GM20431 (cell line): Measurements from ENCODE around the gene EPS15.
"Not testable (repeated sequence)": the region's sequence is repeated elsewhere in the genome, so short reads cannot be mapped to it uniquely, and the experiment has no call there.

ENCODE experiments used
- in situ Hi-C: fragments of 300-500 bp; cut with MseI, MboI; formaldehyde crosslinking; loops from one replicate; pipeline ENCODE4 v1.15.0; 2020; ENCODE audit warnings: low sequenced_read_pairs; ENCODE audit not compliant: unreplicated experiment

The EPS15 gene

GRCh38 chr1:51519048-51519864 lies at the start of gene EPS15:
EPS15 (minus strand) TSS chr1:51519266; CDS start chr1:51519231, 35 bp downstream.
- in situ Hi-C loops: no loop called here

- in situ Hi-C loops: no loop called here
These were observed 49.3 kb upstream of the EPS15 start for GRCh38 chr1:51568231-51568935.

GRCh38 chr1:51567653-51568052 lies 48.6 kb upstream of the EPS15 start:
- in situ Hi-C loops: no loop called here

GRCh38 chr1:51566260-51566659 lies 47.2 kb upstream of the EPS15 start:
- in situ Hi-C loops: no loop called here

- in situ Hi-C loops: no loop called here
These were observed 45.9 kb upstream of the EPS15 start for GRCh38 chr1:51565009-51565408.

GRCh38 chr1:51564124-51564523 lies 45.1 kb upstream of the EPS15 start:
- in situ Hi-C loops: no loop called here

GRCh38 chr1:51561702-51562101 lies 42.6 kb upstream of the EPS15 start:
- in situ Hi-C loops: no loop called here

- in situ Hi-C loops: not testable (repeated sequence)
These were observed 41.8 kb upstream of the EPS15 start for GRCh38 chr1:51560895-51561294.

- in situ Hi-C loops: no loop called here
These were observed 41.0 kb upstream of the EPS15 start for GRCh38 chr1:51560034-51560433.

- in situ Hi-C loops: no loop called here
These were observed 40.4 kb upstream of the EPS15 start for GRCh38 chr1:51559501-51559900.

- in situ Hi-C loops: no loop called here
These were observed 40.0 kb upstream of the EPS15 start for GRCh38 chr1:51559064-51559500.

- in situ Hi-C loops: no loop called here
These were observed 39.4 kb upstream of the EPS15 start for GRCh38 chr1:51558375-51558924.

GRCh38 chr1:51557168-51557567 lies 38.1 kb upstream of the EPS15 start:
- in situ Hi-C loops: no loop called here

GRCh38 chr1:51555866-51556619 lies 37.0 kb upstream of the EPS15 start:
- in situ Hi-C loops: no loop called here

GRCh38 chr1:51553911-51554310 lies 34.8 kb upstream of the EPS15 start:
- in situ Hi-C loops: no loop called here

- in situ Hi-C loops: no loop called here
These were observed 34.1 kb upstream of the EPS15 start for GRCh38 chr1:51552929-51553807.

- in situ Hi-C loops: no loop called here
These were observed 32.8 kb upstream of the EPS15 start for GRCh38 chr1:51551848-51552296.

- in situ Hi-C loops: no loop called here
These were observed 32.0 kb upstream of the EPS15 start for GRCh38 chr1:51551081-51551480.

- in situ Hi-C loops: no loop called here
These were observed 30.8 kb upstream of the EPS15 start for GRCh38 chr1:51549901-51550300.
